Measurements from ENCODE around the gene MTHFR. TPM values are rescaled to one million over a fixed set of nuclear protein-coding genes. Genes with fewer than 3 reads are reported as not detected.

MTHFR gene
- total RNA-seq, 1 donor from 2014 or later, result 13.0 TPM

DNA sequence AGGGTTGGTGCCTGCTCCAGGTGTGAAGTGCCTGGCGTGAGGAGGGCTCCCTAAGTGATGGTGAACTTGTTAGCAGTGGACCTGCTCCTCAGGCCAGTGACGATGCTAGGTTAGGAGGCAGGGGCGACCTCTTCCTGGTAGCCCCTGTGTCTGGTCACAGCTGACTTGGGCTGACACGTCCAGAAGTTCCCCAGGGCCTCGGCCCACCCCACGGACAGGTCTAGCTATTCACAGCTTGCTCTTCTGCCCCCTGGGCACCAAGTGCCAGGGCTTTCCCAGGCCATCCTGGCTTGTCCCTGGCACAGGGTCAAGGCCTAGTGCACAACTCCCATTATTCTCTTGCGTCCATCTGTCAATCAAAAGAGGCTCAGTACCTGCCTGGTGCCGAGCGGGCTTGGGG is 54.7 kb downstream of the MTHFR start:
- H3K4me2 ChIP-seq (ENCODE audit: low read length), result no peak overlapping the region
- H3K27me3 ChIP-seq (ENCODE audit: insufficient read depth, low read length), result no peaks in the 10 kb centered on the region
- Mint-ChIP-seq H3K36me3 (ENCODE audit: low read depth, unreplicated experiment) (peaks cover 6% of the 10 kb centered on the region), H3K27ac (ENCODE audit: unreplicated experiment) (no peak overlapping the region), H3K9me3 (ENCODE audit: unreplicated experiment) (peaks cover 6% of the 10 kb centered on the region), H3K4me3 (ENCODE audit: unreplicated experiment) (no peak overlapping the region), H3K4me1 (ENCODE audit: low read depth, unreplicated experiment) (peaks cover 19% of the 10 kb centered on the region), H3K27me3 (ENCODE audit: low read depth, unreplicated experiment) (no peaks in the 10 kb centered on the region)
- no peaks in the 10 kb centered on the region for H3K9me3 ChIP-seq (ENCODE audit: insufficient read depth, low read depth, low read length)
- no peaks in the 10 kb centered on the region for H3K4me1 ChIP-seq (ENCODE audit: insufficient read depth, low read length)
- FAIRE-seq (no peak), DNase-seq (ENCODE audit: low read depth) (no peak)
- no peak overlapping the region for H3K27ac ChIP-seq (ENCODE audit: low read depth, low read length)
- no peaks in the 10 kb centered on the region for H3K36me3 ChIP-seq (ENCODE audit: insufficient read depth, low read length)
- no peaks in the 10 kb centered on the region for H3K79me2 ChIP-seq (ENCODE audit: insufficient read depth, low read length)
- H2AFZ ChIP-seq (ENCODE audit: low read depth, low read length), result no peak overlapping the region
- H4K20me1 ChIP-seq (ENCODE audit: insufficient read depth, low read length), result no peaks in the 10 kb centered on the region
- no peak for TF ChIP-seq EZH2 (IDR thresholded peaks at IDR 0.05; ENCODE audit: insufficient read depth, low read length)
- TF ChIP-seq, protein P1, sequence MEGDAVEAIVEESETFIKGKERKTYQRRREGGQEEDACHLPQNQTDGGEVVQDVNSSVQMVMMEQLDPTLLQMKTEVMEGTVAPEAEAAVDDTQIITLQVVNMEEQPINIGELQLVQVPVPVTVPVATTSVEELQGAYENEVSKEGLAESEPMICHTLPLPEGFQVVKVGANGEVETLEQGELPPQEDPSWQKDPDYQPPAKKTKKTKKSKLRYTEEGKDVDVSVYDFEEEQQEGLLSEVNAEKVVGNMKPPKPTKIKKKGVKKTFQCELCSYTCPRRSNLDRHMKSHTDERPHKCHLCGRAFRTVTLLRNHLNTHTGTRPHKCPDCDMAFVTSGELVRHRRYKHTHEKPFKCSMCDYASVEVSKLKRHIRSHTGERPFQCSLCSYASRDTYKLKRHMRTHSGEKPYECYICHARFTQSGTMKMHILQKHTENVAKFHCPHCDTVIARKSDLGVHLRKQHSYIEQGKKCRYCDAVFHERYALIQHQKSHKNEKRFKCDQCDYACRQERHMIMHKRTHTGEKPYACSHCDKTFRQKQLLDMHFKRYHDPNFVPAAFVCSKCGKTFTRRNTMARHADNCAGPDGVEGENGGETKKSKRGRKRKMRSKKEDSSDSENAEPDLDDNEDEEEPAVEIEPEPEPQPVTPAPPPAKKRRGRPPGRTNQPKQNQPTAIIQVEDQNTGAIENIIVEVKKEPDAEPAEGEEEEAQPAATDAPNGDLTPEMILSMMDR (IDR thresholded peaks at IDR 0.05; ENCODE audit: insufficient read depth, low read depth, low read length), result no peak
- no peak overlapping the region for H3K9ac ChIP-seq (ENCODE audit: low read length)
- H3K4me3 ChIP-seq (ENCODE audit: insufficient read depth, low read depth, low read length), result no peak overlapping the region

DNA sequence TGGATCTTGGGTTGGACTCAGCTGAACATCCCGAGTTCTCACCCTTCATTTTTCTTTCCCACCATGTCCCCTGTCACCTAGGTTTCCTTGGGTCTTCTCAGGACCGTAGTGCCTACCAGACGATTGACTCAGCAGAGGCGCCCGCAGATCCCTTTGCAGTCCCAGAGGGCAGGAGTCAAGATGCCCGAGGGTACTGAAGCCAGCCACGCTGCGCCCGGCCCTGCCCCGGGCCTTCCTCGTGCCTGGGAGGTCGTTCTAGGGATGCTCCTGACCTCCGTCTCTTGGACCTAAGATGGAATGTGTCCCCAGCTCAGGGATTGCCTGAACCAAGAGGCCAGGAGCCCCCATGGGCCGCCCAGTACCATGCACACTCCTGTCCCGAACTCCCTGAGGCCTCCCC is 55.8 kb downstream of the MTHFR start:
- TF ChIP-seq EZH2 (IDR thresholded peaks at IDR 0.05; ENCODE audit: insufficient read depth, low read length), result no peak
- TF ChIP-seq, protein P1 (IDR thresholded peaks at IDR 0.05; ENCODE audit: insufficient read depth, low read depth, low read length), result no peak
- no peak overlapping the region for H3K27ac ChIP-seq (ENCODE audit: low read depth, low read length)

DNA sequence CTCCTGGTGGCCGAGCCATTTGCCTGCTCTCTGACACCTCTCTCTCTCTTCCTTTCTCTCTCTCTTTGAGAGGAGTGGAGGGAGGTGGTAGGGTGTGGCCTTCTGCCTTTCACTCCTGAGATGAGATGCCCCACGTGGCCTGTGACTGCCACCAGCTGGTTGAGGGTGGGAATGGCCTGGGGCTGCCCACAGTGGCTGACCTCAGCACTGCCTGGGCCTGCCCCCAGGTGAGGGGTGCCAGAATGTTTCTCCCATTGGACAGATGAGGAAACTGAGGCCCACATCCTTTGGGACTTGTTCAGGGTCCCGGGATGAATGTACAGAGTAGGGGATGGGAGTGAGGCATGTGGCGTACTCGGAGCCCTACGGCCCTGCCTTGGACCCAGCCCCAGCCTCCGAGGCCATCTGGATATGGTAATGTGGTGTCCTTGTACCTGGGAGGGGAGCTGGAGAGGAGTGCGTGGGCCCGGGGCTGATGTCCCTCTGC is 56.5 kb downstream of the MTHFR start:
- no peak overlapping the region for H3K27ac Mint-ChIP-seq (ENCODE audit: unreplicated experiment)
- FAIRE-seq (no peak), DNase-seq (ENCODE audit: low read depth) (no peak)
- peaks cover 14% of the 10 kb centered on the region for H3K36me3 Mint-ChIP-seq (ENCODE audit: low read depth, unreplicated experiment)
- H3K27me3 ChIP-seq (ENCODE audit: insufficient read depth, low read length), result no peaks in the 10 kb centered on the region
- H2AFZ ChIP-seq (ENCODE audit: low read depth, low read length), result no peak overlapping the region
- no peaks in the 10 kb centered on the region for H3K36me3 ChIP-seq (ENCODE audit: insufficient read depth, low read length)
- TF ChIP-seq, protein P1 (IDR thresholded peaks at IDR 0.05; ENCODE audit: insufficient read depth, low read depth, low read length), result no peak
- no peak for TF ChIP-seq EZH2 (IDR thresholded peaks at IDR 0.05; ENCODE audit: insufficient read depth, low read length)
- peaks cover 18% of the 10 kb centered on the region for H3K4me1 Mint-ChIP-seq (ENCODE audit: low read depth, unreplicated experiment)
- H3K9ac ChIP-seq (ENCODE audit: low read length), result no peak overlapping the region
- H3K79me2 ChIP-seq (ENCODE audit: insufficient read depth, low read length), result no peaks in the 10 kb centered on the region
- H3K4me3 Mint-ChIP-seq (ENCODE audit: unreplicated experiment), result no peak overlapping the region
- H3K27me3 Mint-ChIP-seq (ENCODE audit: low read depth, unreplicated experiment), result no peaks in the 10 kb centered on the region
- H4K20me1 ChIP-seq (ENCODE audit: insufficient read depth, low read length), result peaks cover 4% of the 10 kb centered on the region
- H3K4me1 ChIP-seq (ENCODE audit: insufficient read depth, low read length), result no peaks in the 10 kb centered on the region
- peaks cover 3% of the 10 kb centered on the region for H3K9me3 Mint-ChIP-seq (ENCODE audit: unreplicated experiment)
- no peaks in the 10 kb centered on the region for H3K9me3 ChIP-seq (ENCODE audit: insufficient read depth, low read depth, low read length)
- H3K27ac ChIP-seq (ENCODE audit: low read depth, low read length), result no peak overlapping the region
- H3K4me3 ChIP-seq (ENCODE audit: insufficient read depth, low read depth, low read length), result no peak overlapping the region
- no peak overlapping the region for H3K4me2 ChIP-seq (ENCODE audit: low read length)

More for the DNA sequence above, 55.8 kb downstream of the MTHFR start:
- no peak overlapping the region for H3K9ac ChIP-seq (ENCODE audit: low read length)
- no peak for DNase-seq (ENCODE audit: low read depth)
- no peaks in the 10 kb centered on the region for H3K9me3 ChIP-seq (ENCODE audit: insufficient read depth, low read depth, low read length)
- no peak overlapping the region for H3K4me3 ChIP-seq (ENCODE audit: insufficient read depth, low read depth, low read length)
- H3K27me3 ChIP-seq (ENCODE audit: insufficient read depth, low read length), result no peaks in the 10 kb centered on the region
- H3K36me3 ChIP-seq (ENCODE audit: insufficient read depth, low read length), result no peaks in the 10 kb centered on the region
- Mint-ChIP-seq H3K9me3 (ENCODE audit: unreplicated experiment) (peaks cover 3% of the 10 kb centered on the region), H3K4me1 (ENCODE audit: low read depth, unreplicated experiment) (peaks cover 19% of the 10 kb centered on the region), H3K4me3 (ENCODE audit: unreplicated experiment) (no peak overlapping the region), H3K27ac (ENCODE audit: unreplicated experiment) (no peak overlapping the region), H3K27me3 (ENCODE audit: low read depth, unreplicated experiment) (no peaks in the 10 kb centered on the region), H3K36me3 (ENCODE audit: low read depth, unreplicated experiment) (peaks cover 12% of the 10 kb centered on the region)
- no peaks in the 10 kb centered on the region for H3K4me1 ChIP-seq (ENCODE audit: insufficient read depth, low read length)
- no peak overlapping the region for H2AFZ ChIP-seq (ENCODE audit: low read depth, low read length)
- no peak for FAIRE-seq
- no peak overlapping the region for H3K4me2 ChIP-seq (ENCODE audit: low read length)
- H4K20me1 ChIP-seq (ENCODE audit: insufficient read depth, low read length), result peaks cover 4% of the 10 kb centered on the region
- no peaks in the 10 kb centered on the region for H3K79me2 ChIP-seq (ENCODE audit: insufficient read depth, low read length)

Measured in astrocyte (in vitro differentiated cells and primary cell).